ENCODE measurements around the gene RPAP2. TPM values are rescaled to one million over a fixed set of nuclear protein-coding genes. Genes with fewer than 3 reads are reported as not detected.
"Not testable (repeated sequence)": the region's sequence is repeated elsewhere in the genome, so short reads cannot be mapped to it uniquely, and the experiment has no call there.

The RPAP2 gene
- total RNA-seq, 2 experiments from 2014 or later: 21.0 to 21.9 TPM

DNA sequence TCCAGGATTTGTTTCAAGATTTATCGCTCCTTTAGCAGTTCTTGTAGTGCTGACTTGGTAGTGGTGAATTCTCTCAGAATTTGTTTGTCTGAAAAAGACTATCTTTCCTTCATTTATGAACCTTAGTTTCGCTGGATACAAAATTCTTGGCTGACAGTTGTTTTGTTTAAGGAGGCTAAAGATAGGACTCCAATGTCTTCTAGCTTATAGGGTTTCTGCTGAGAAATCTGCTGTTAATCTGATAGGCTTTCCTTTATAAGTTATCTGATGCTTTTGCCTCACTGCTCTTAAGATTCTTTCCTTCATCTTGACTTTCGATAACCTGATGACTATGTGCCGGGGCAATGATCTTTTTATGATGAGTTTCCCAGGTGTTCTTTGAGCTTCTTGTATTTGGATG, 28.9 kb downstream of the RPAP2 start:
- Mint-ChIP-seq H3K4me3 (no peak overlapping the region), H3K36me3 (ENCODE audit: low read depth) (peaks cover 68% of the 10 kb centered on the region), H3K9me3 (peaks cover 23% of the 10 kb centered on the region), H3K27me3 (ENCODE audit: low read depth) (no peaks in the 10 kb centered on the region), H3K4me1 (ENCODE audit: low read depth) (peaks cover 21% of the 10 kb centered on the region), H3K27ac (no peak overlapping the region)
- no peak for DNase-seq
- intact Hi-C loops (cut with micrococcal nuclease): no loop called here
- CTCF ChIA-PET: interaction anchor here (0.6 to 1.0 kb wide), 2 partner anchors 14 to 1368 kb away, joined by 6 to 8 read pairs; no protein-coding TSS in a partner anchor

GRCh38 chr1:92329347-92330129, 30.7 kb downstream of the RPAP2 start:
- no peak overlapping the region for H3K27ac Mint-ChIP-seq
- H3K9me3 Mint-ChIP-seq: peaks cover 23% of the 10 kb centered on the region
- no peak overlapping the region for H3K4me3 Mint-ChIP-seq
- peaks cover 59% of the 10 kb centered on the region for H3K36me3 Mint-ChIP-seq (ENCODE audit: low read depth)
- H3K27me3 Mint-ChIP-seq (ENCODE audit: low read depth): no peaks in the 10 kb centered on the region
- intact Hi-C loops (cut with micrococcal nuclease): no loop called here
- CTCF ChIA-PET: interaction anchor here (1.0 kb wide), 1 partner anchor 30 kb away, joined by 3 read pairs; no protein-coding TSS in a partner anchor
- DNase-seq: no peak
- peaks cover 25% of the 10 kb centered on the region for H3K4me1 Mint-ChIP-seq (ENCODE audit: low read depth)

- intact Hi-C loops (cut with micrococcal nuclease): no loop called here
- Mint-ChIP-seq H3K27ac (peak overlapping the region; percentile 66), H3K27me3 (ENCODE audit: low read depth) (no peaks in the 10 kb centered on the region), H3K36me3 (ENCODE audit: low read depth) (peaks cover 31% of the 10 kb centered on the region), H3K4me3 (no peak overlapping the region), H3K9me3 (peaks cover 3% of the 10 kb centered on the region), H3K4me1 (ENCODE audit: low read depth) (peaks cover 27% of the 10 kb centered on the region)
- no peak for DNase-seq
- CTCF ChIA-PET: interaction anchor here (0.6 to 1.2 kb wide), 2 partner anchors 20 to 23 kb away, joined by 3 read pairs; no protein-coding TSS in a partner anchor
Observed at GRCh38 chr1:92333668-92334067, 34.8 kb downstream of the RPAP2 start.

DNA sequence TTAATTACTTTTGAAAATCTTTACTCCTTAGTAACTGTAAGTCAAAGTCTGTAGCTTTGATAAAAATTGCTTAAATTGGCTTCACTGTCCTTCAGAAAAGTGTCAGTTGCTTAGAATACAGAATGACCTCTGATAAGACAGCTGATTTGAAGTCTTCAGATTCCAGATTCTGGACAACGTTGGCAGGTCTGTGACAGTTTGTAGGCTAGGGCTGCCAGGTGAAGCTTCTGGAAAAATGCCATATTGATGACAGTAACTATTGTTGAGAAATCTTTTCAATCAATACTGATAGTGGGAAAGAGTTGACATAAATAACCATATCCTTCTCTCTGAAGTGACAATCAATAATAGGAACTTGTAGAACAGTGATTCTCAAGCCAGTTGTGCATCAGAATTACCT, 41.3 kb downstream of the RPAP2 start:
- CTCF ChIA-PET: interaction anchor here (0.7 kb wide), 1 partner anchor 14 kb away, joined by 3 read pairs; no protein-coding TSS in a partner anchor
- intact Hi-C loops (cut with micrococcal nuclease): no loop called here
- Mint-ChIP-seq H3K27ac (no peak overlapping the region), H3K4me3 (no peak overlapping the region), H3K9me3 (no peaks in the 10 kb centered on the region), H3K36me3 (ENCODE audit: low read depth) (peaks cover 25% of the 10 kb centered on the region), H3K4me1 (ENCODE audit: low read depth) (no peaks in the 10 kb centered on the region), H3K27me3 (ENCODE audit: low read depth) (no peaks in the 10 kb centered on the region)
- DNase-seq: no peak

DNA sequence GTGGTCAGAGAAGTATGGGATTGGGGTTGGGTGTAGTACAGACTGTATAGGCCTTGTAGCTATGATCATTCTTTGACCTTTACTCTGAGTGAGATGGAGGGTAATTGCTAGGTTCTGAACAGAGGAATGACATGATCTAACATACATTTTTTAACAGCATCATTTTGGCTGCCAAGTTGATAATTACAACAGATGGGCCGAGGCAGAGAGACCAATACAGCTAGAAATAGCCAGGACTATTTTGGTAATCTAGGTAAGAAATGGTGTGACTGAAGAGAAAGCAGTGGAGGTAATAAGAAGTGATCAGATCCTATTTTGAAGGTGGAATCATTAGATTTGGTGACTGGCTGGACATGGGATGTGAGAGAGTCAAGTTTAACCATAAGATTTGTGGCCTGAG, 43.5 kb downstream of the RPAP2 start:
- Mint-ChIP-seq H3K36me3 (ENCODE audit: low read depth) (peaks cover 30% of the 10 kb centered on the region), H3K9me3 (no peaks in the 10 kb centered on the region), H3K27ac (no peak overlapping the region), H3K4me3 (no peak overlapping the region), H3K4me1 (ENCODE audit: low read depth) (no peaks in the 10 kb centered on the region), H3K27me3 (ENCODE audit: low read depth) (no peaks in the 10 kb centered on the region)
- CTCF ChIA-PET: interaction anchor here (0.6 kb wide), 2 partner anchors 117 to 329 kb away, joined by 3 to 4 read pairs; no protein-coding TSS in a partner anchor
- no peak for DNase-seq
- intact Hi-C loops (cut with micrococcal nuclease): no loop called here

GRCh38 chr1:92343061-92343460, 44.2 kb downstream of the RPAP2 start:
- intact Hi-C loops (cut with micrococcal nuclease): no loop called here
- no peak for DNase-seq
- H3K27me3 Mint-ChIP-seq (ENCODE audit: low read depth): no peaks in the 10 kb centered on the region
- H3K27ac Mint-ChIP-seq: no peak overlapping the region
- CTCF ChIA-PET: interaction anchor here (0.6 kb wide), 2 partner anchors 117 to 330 kb away, joined by 3 to 4 read pairs; no protein-coding TSS in a partner anchor
- peaks cover under 1% of the 10 kb centered on the region for H3K4me1 Mint-ChIP-seq (ENCODE audit: low read depth)
- peaks cover 31% of the 10 kb centered on the region for H3K36me3 Mint-ChIP-seq (ENCODE audit: low read depth)
- H3K4me3 Mint-ChIP-seq: no peak overlapping the region
- no peaks in the 10 kb centered on the region for H3K9me3 Mint-ChIP-seq

- H3K27me3 Mint-ChIP-seq (ENCODE audit: low read depth): no peaks in the 10 kb centered on the region
- no peaks in the 10 kb centered on the region for H3K9me3 Mint-ChIP-seq
- DNase-seq: no peak
- intact Hi-C loops (cut with micrococcal nuclease): no loop called here
- peaks cover 33% of the 10 kb centered on the region for H3K36me3 Mint-ChIP-seq (ENCODE audit: low read depth)
- CTCF ChIA-PET: no interaction called here
- H3K27ac Mint-ChIP-seq: no peak overlapping the region
- H3K4me1 Mint-ChIP-seq (ENCODE audit: low read depth): peaks cover 5% of the 10 kb centered on the region
- H3K4me3 Mint-ChIP-seq: no peak overlapping the region
Observed at GRCh38 chr1:92346866-92347640, 48.2 kb downstream of the RPAP2 start.

DNA sequence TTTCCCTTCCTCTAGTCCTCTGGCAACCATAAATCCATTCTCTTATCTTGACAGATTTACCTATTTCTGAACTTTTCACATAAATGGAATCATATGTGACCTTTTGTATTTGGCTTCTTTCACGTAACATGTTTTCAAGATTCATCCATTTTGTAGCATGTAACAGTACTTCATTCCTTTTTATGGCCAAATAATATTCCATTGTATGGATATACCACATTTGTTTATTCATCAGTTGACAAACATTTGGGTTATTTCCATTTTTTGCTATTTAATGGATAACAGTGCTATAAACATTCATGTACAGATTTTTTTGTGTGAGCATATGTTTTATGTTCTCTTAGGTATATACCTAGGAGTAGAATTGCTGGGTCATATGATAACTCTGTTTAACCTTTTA, 54.0 kb downstream of the RPAP2 start:
- H3K4me1 Mint-ChIP-seq (ENCODE audit: low read depth): peaks cover 5% of the 10 kb centered on the region
- H3K9me3 Mint-ChIP-seq: no peaks in the 10 kb centered on the region
- no peak overlapping the region for H3K4me3 Mint-ChIP-seq
- peaks cover 34% of the 10 kb centered on the region for H3K36me3 Mint-ChIP-seq (ENCODE audit: low read depth)
- intact Hi-C loops (cut with micrococcal nuclease): no loop called here
- H3K27ac Mint-ChIP-seq: no peak overlapping the region
- no peaks in the 10 kb centered on the region for H3K27me3 Mint-ChIP-seq (ENCODE audit: low read depth)
- no peak for DNase-seq
- CTCF ChIA-PET: no interaction called here

GRCh38 chr1:92354259-92354658, 55.4 kb downstream of the RPAP2 start:
- H3K4me3 Mint-ChIP-seq: no peak overlapping the region
- no peak for DNase-seq
- H3K27ac Mint-ChIP-seq: no peak overlapping the region
- no peaks in the 10 kb centered on the region for H3K27me3 Mint-ChIP-seq (ENCODE audit: low read depth)
- intact Hi-C loops (cut with micrococcal nuclease): no loop called here
- H3K9me3 Mint-ChIP-seq: no peaks in the 10 kb centered on the region
- peaks cover 38% of the 10 kb centered on the region for H3K36me3 Mint-ChIP-seq (ENCODE audit: low read depth)
- no peaks in the 10 kb centered on the region for H3K4me1 Mint-ChIP-seq (ENCODE audit: low read depth)
- CTCF ChIA-PET: interaction anchor here (1.0 to 1.2 kb wide), 2 partner anchors 14 to 270 kb away, joined by 3 to 6 read pairs; no protein-coding TSS in a partner anchor

DNA sequence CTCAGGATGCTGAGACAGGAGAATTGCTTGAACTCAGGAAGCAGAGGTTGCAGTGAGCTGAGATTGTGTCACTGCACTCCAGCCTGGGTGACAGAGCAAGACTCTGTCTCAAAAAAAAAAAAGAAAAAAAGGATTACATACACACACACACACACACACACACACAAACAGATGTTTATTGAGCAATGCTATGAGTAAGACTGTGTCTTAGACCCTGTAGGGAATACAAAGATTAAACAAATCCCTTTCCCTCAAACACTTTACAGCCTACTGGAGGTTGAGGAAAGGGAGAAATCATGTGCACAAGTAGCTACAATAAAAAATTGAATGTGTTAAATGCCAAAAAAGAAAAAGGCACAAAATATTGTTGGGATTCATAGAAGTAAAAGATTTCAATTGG, 58.1 kb downstream of the RPAP2 start:
- Mint-ChIP-seq H3K4me1 (ENCODE audit: low read depth) (no peaks in the 10 kb centered on the region), H3K27me3 (ENCODE audit: low read depth) (no peaks in the 10 kb centered on the region), H3K36me3 (ENCODE audit: low read depth) (peaks cover 35% of the 10 kb centered on the region), H3K9me3 (no peaks in the 10 kb centered on the region), H3K4me3 (no peak overlapping the region), H3K27ac (no peak overlapping the region)
- no peak for DNase-seq
- intact Hi-C loops (cut with micrococcal nuclease): no loop called here
- CTCF ChIA-PET: interaction anchor here (0.7 kb wide), 1 partner anchor 197 kb away, joined by 3 read pairs; no protein-coding TSS in a partner anchor

GRCh38 chr1:92359382-92359781, 60.5 kb downstream of the RPAP2 start:
- H3K4me1 Mint-ChIP-seq (ENCODE audit: low read depth); intact Hi-C loops (cut with micrococcal nuclease); H3K9me3 Mint-ChIP-seq; DNase-seq; H3K27me3 Mint-ChIP-seq (ENCODE audit: low read depth); H3K27ac Mint-ChIP-seq; H3K4me3 Mint-ChIP-seq: not testable (repeated sequence)
- CTCF ChIA-PET: interaction anchor here (0.9 kb wide), 1 partner anchor 30 kb away, joined by 3 read pairs; no protein-coding TSS in a partner anchor
- peaks cover 31% of the 10 kb centered on the region for H3K36me3 Mint-ChIP-seq (ENCODE audit: low read depth)

DNA sequence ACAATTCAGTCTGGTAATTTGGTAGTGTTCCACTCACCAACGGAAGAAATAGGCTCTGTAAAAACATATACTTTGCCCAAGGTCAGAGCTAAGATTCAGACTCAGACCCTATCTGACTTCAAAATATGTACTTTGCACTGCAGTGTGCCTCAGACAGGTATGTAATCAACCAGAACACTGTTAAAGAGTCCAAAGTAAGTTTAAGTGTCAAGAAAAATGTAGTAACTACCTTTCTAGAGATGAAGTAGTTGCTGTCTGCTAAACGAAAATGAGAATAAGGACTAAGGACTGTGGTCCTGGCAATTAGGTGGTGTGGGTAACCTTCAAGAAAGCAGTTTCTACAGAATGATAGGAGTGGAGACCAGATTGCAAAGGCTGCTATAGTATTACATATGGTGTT, 61.1 kb downstream of the RPAP2 start:
- no peak overlapping the region for H3K4me3 Mint-ChIP-seq
- H3K36me3 Mint-ChIP-seq (ENCODE audit: low read depth): peaks cover 31% of the 10 kb centered on the region
- CTCF ChIA-PET: interaction anchor here (0.9 kb wide), 1 partner anchor 30 kb away, joined by 3 read pairs; no protein-coding TSS in a partner anchor
- no peak for DNase-seq
- H3K4me1 Mint-ChIP-seq (ENCODE audit: low read depth): peaks cover 7% of the 10 kb centered on the region
- no peaks in the 10 kb centered on the region for H3K9me3 Mint-ChIP-seq
- no peak overlapping the region for H3K27ac Mint-ChIP-seq
- no peaks in the 10 kb centered on the region for H3K27me3 Mint-ChIP-seq (ENCODE audit: low read depth)
- intact Hi-C loops (cut with micrococcal nuclease): no loop called here
